Calu3 (cell line): ENCODE data around the gene MAP4K5. TPM values are rescaled to one million over a fixed set of nuclear protein-coding genes. Genes with fewer than 3 reads are reported as not detected.

Experiments used
- BruUV-seq: library from RNA; stranded (reverse); fragments of 400-500 nt; replicated peaks from 2 replicates; lab custom pipeline; 2021; lab: Mats Ljungman, UMichigan
- CTCF ChIA-PET: fragments of 300-600 bp; sonication (Branson Sonifier 250); formaldehyde crosslinking; loops from one replicate; lab custom pipeline; 2022; ENCODE audit warnings: antibody characterized with exemption; lab: Charles Lee
- DNase-seq: peaks from one replicate; pipeline ENCODE4 v3.0.0; 2022
- H3K27ac Mint-ChIP-seq: one replicate; pipeline ENCODE4 v1.8.0; 2022; ENCODE audit warnings: mixed read lengths; ENCODE audit not compliant: unreplicated experiment
- H3K27me3 Mint-ChIP-seq: one replicate; pipeline ENCODE4 v1.8.0; 2022; ENCODE audit warnings: mixed read lengths; ENCODE audit not compliant: unreplicated experiment
- H3K36me3 Mint-ChIP-seq: one replicate; pipeline ENCODE4 v1.8.0; 2022; ENCODE audit warnings: mild to moderate bottlenecking, moderate library complexity, mixed read lengths; ENCODE audit not compliant: insufficient read depth, unreplicated experiment
- H3K4me1 Mint-ChIP-seq: one replicate; pipeline ENCODE4 v1.8.0; 2022; ENCODE audit warnings: mild to moderate bottlenecking, low read depth, mixed read lengths; ENCODE audit not compliant: unreplicated experiment
- H3K4me3 Mint-ChIP-seq: one replicate; pipeline ENCODE4 v1.8.0; 2022; ENCODE audit warnings: mild to moderate bottlenecking, low read depth, moderate library complexity, mixed read lengths; ENCODE audit not compliant: unreplicated experiment
- H3K9me3 Mint-ChIP-seq: one replicate; pipeline ENCODE4 v1.8.0; 2022; ENCODE audit warnings: low read depth, mixed read lengths; ENCODE audit not compliant: unreplicated experiment
- intact Hi-C: fragments of 100-400 bp; cut with micrococcal nuclease; formaldehyde crosslinking; loops from one replicate; pipeline ENCODE4 v1.10.0; 2022; ENCODE audit not compliant: unreplicated experiment
- total RNA-seq: library from RNA; stranded (reverse); gene quantifications from 2 replicates; pipeline ENCODE4 v1.2.3, GENCODE V29; 2022
- TF ChIP-seq, protein P1 (sequence below): fragments of 200-600 bp; IDR thresholded peaks from one replicate; pipeline ENCODE4 v1.8.0; 2022; ENCODE audit warnings: antibody characterized with exemption; ENCODE audit not compliant: unreplicated experiment

MAP4K5 gene
- total RNA-seq, 1 experiment from 2014 or later = 67.4 TPM

DNA sequence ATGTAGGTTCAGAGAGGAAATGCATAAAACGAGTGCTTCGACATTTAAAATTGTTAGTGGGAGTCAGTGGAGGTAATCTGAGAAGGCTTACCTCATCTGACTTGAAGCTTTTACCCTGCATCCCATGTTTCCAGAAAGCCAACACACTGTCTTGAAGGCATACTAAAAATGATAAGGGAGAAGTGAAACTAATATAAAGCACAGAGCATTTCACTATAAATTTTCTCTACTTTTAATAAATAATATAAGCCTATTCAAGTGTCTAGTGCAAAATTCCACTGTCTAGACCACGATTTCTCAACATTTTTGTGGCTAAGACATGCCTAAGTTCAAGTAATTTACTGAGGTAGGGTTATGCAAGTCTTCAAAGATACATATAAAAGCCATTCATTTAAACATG, 106.6 kb downstream of the MAP4K5 start:
- CTCF ChIA-PET = no interaction called here
- intact Hi-C loops = no loop called here
- Mint-ChIP-seq H3K27ac (no peak overlapping the region), H3K4me1 (peaks cover 9% of the 10 kb centered on the region), H3K4me3 (no peak overlapping the region), H3K9me3 (no peaks in the 10 kb centered on the region), H3K36me3 (peaks cover 16% of the 10 kb centered on the region), H3K27me3 (no peaks in the 10 kb centered on the region)
- no peak for DNase-seq
- TF ChIP-seq, protein P1, sequence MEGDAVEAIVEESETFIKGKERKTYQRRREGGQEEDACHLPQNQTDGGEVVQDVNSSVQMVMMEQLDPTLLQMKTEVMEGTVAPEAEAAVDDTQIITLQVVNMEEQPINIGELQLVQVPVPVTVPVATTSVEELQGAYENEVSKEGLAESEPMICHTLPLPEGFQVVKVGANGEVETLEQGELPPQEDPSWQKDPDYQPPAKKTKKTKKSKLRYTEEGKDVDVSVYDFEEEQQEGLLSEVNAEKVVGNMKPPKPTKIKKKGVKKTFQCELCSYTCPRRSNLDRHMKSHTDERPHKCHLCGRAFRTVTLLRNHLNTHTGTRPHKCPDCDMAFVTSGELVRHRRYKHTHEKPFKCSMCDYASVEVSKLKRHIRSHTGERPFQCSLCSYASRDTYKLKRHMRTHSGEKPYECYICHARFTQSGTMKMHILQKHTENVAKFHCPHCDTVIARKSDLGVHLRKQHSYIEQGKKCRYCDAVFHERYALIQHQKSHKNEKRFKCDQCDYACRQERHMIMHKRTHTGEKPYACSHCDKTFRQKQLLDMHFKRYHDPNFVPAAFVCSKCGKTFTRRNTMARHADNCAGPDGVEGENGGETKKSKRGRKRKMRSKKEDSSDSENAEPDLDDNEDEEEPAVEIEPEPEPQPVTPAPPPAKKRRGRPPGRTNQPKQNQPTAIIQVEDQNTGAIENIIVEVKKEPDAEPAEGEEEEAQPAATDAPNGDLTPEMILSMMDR = no peak
- BruUV-seq = no TSS peak

DNA sequence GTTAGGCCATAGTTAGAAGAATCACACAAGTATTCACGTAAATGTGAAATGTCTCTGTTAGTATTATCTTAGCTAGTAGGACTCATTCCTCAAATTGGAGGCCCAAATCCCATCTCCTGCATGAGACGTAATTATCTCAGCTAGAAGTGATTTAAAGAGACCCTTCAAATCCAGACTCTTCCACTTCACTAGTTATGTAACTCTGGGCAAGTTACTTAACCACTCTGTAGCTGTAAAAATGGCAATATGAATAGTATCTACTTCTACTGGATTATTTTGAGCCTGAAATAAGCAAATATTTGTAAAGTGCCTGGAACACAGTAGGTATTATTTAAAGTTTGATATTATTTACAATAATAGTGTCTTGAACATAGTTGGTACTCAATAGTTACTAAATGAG, 107.3 kb downstream of the MAP4K5 start:
- TF ChIP-seq, protein P1 = no peak
- DNase-seq = no peak
- no peak overlapping the region for H3K4me3 Mint-ChIP-seq
- H3K9me3 Mint-ChIP-seq = no peaks in the 10 kb centered on the region
- peaks cover 16% of the 10 kb centered on the region for H3K36me3 Mint-ChIP-seq
- CTCF ChIA-PET = interaction anchor here (0.6 kb wide), 1 partner anchor 287 kb away, joined by 3 read pairs; no protein-coding TSS in a partner anchor
- H3K4me1 Mint-ChIP-seq = peaks cover 9% of the 10 kb centered on the region
- H3K27me3 Mint-ChIP-seq = no peaks in the 10 kb centered on the region
- no TSS peak for BruUV-seq
- intact Hi-C loops = no loop called here
- no peak overlapping the region for H3K27ac Mint-ChIP-seq

DNA sequence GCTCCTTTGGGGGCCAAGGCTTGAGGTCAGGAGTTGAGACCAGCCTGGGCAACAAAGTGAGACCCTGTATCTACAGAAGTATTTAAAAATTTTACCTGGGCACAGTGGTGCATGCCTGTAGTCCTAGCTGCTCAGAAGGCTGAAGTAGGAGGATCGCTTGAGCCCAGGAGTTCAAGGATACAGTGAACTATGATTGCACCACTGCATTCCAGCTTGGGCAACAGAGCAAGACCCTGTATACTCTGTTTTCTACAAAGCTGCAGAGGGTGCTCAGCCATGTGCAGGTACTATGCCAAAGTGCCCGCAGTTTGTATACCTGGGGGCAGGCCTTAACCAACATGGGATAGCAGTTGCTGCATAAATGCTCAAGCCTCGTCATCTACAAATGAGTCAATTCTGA, 108.8 kb downstream of the MAP4K5 start:
- Mint-ChIP-seq H3K36me3 (peaks cover 16% of the 10 kb centered on the region), H3K27ac (no peak overlapping the region), H3K4me1 (no peaks in the 10 kb centered on the region), H3K27me3 (no peaks in the 10 kb centered on the region), H3K9me3 (no peaks in the 10 kb centered on the region), H3K4me3 (no peak overlapping the region)
- CTCF ChIA-PET = interaction anchor here (0.5 kb wide), 1 partner anchor 494 kb away, joined by 3 read pairs; no protein-coding TSS in a partner anchor
- intact Hi-C loops = no loop called here
- no TSS peak for BruUV-seq
- DNase-seq = no peak
- TF ChIP-seq, protein P1 = no peak

DNA sequence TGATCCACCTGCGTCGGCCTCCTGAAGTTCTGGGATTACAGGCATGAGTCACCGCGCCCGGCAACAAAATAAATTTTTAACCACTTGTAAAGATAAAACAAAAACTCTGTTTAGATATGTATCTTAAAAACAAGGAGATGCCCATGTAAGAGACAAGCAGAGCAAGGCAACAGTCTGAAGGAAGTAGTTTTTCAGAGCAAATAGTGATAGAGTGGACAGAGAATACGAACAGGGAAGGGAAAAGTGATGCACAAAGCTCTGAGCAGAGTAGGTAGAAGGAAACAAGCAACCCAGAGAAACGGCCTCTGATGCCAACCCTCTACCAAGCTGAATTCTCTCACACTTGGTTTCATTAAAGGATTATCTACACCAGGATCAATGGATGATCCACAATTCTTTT, 110.9 kb downstream of the MAP4K5 start:
- H3K36me3 Mint-ChIP-seq = peaks cover 32% of the 10 kb centered on the region
- H3K9me3 Mint-ChIP-seq = no peaks in the 10 kb centered on the region
- H3K27me3 Mint-ChIP-seq = no peaks in the 10 kb centered on the region
- no peak for DNase-seq
- H3K27ac Mint-ChIP-seq = no peak overlapping the region
- TF ChIP-seq, protein P1 = no peak
- no TSS peak for BruUV-seq
- no peaks in the 10 kb centered on the region for H3K4me1 Mint-ChIP-seq
- CTCF ChIA-PET = no interaction called here
- intact Hi-C loops = no loop called here
- H3K4me3 Mint-ChIP-seq = no peak overlapping the region
